ENCODE measurements around the gene CEACAM18. TPM values are rescaled to one million over a fixed set of nuclear protein-coding genes. Genes with fewer than 3 reads are reported as not detected.
"Not testable (repeated sequence)": the region's sequence is repeated elsewhere in the genome, so short reads cannot be mapped to it uniquely, and the experiment has no call there.

The CEACAM18 gene
- polyA plus RNA-seq: not detected

DNA sequence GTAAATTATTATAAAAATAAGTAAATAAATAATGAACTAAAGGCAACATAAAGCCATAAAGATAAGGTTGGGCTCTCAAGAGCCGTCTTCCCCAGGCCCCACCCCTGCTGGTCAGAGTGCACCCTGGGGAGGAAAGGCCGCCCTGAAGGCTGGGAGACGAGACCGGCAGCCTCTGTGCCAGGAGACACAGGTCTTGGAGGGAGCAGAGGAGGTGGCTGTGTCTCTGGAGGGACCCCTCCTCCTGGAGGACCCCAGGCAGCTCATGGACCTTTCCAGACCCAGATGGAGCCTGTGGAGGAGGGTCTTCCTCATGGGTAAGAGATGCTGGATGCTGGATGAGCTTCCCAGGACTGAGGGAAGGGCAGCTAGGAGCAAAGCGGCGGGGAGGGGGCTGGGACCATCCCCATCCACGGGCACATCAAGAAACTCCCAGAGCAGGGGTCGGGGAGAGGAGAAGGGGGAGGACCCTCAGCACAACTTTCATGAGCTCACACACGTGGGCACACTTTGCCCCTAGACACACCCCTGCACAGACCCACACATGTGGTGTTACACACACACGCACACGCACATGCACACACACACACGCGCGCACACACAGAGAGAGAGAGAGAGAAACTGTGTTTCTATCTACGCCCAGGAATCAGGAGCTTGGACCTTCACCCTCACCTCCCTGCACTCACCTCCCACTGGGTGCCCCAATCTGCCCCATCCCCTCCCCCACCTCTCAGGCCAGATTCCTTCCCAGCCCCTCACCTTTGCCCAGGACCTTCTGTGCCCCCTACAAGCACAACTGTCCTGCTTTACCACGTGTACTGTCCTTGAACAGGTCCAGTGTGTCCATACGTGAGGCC lies at the start of gene CEACAM18:
Gene CEACAM18, plus strand, starts transcription at position 159 of the 854 bp plus-strand sequence.
- peak within 1 kb of the TSS in 1 of 4 donors; percentile 28 for H3K4me3 Mint-ChIP-seq
- peaks cover 0 to 4% (median 3%) of the 10 kb centered on the region in 3 donors for H3K4me1 Mint-ChIP-seq
- peaks cover 0 to 2% (median 2%) of the 10 kb centered on the region in 3 donors for H3K9me3 Mint-ChIP-seq
- H3K27me3 Mint-ChIP-seq: peaks cover 19% of the 10 kb centered on the region
- H3K36me3 Mint-ChIP-seq: peaks cover 3% of the 10 kb centered on the region
- peak within 1 kb of the TSS in 1 of 3 donors; percentile 8 for H3K27ac Mint-ChIP-seq

DNA sequence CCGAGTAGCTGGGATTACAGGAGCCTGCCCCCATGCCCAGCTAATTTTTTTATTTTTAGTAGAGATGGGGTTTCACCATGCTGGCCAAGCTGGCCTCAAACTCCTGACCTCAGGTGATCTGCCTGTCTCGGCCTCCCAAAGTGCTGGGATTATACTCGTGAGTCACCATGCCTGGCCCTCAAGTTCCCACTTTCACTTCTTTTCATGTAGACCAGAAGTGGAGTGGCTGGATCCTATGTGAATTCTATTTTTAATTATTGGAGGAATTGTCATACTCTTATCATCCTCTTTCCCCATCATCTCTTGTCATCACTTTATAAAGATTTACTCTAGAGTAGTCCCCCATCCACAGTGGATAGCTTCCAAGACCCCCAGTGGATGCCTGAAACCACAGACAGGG lies 48.1 kb upstream of the CEACAM18 start:
- Mint-ChIP-seq H3K4me3 (no peak overlapping the region), H3K27ac (no peak overlapping the region), H3K36me3 (peaks cover 2% of the 10 kb centered on the region), H3K9me3 (no peaks in the 10 kb centered on the region), H3K27me3 (no peaks in the 10 kb centered on the region), H3K4me1 (no peaks in the 10 kb centered on the region)

GRCh38 chr19:51431124-51431523 lies 47.2 kb upstream of the CEACAM18 start:
- H3K4me1 Mint-ChIP-seq: peaks cover 0 to under 1% (median 0%) of the 10 kb centered on the region in 3 donors
- H3K4me3 Mint-ChIP-seq: no peak overlapping the region
- H3K36me3 Mint-ChIP-seq: peaks cover 2% of the 10 kb centered on the region
- no peak overlapping the region for H3K27ac Mint-ChIP-seq
- H3K27me3 Mint-ChIP-seq: no peaks in the 10 kb centered on the region
- H3K9me3 Mint-ChIP-seq: no peaks in the 10 kb centered on the region

- H3K4me3 Mint-ChIP-seq: no peak overlapping the region
- H3K27me3 Mint-ChIP-seq: no peaks in the 10 kb centered on the region
- H3K4me1 Mint-ChIP-seq: peaks cover 0 to 6% (median 0%) of the 10 kb centered on the region in 3 donors
- H3K27ac Mint-ChIP-seq: no peak overlapping the region
- H3K9me3 Mint-ChIP-seq: no peaks in the 10 kb centered on the region
- peaks cover 2% of the 10 kb centered on the region for H3K36me3 Mint-ChIP-seq
Measured at GRCh38 chr19:51433043-51433442, 45.3 kb upstream of the CEACAM18 start.

DNA sequence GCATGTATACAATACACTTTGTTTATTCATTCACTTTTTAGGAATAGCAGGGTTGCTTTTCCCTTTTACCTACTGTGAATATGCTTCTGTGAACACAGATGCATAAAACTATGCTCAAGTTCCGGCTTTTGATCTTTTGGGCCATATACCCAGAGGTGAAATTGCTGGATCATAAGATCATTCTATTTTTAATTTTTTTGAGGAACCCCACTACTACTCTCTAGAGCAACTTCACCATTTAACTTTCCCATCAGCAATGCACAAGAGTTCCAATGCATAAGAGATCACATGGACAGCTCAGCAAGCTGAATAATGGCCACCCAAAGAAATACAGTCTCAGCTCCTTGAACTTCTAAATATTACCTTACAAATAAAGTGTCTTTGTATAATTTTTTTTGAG lies 43.9 kb upstream of the CEACAM18 start:
- no peak overlapping the region for H3K4me3 Mint-ChIP-seq
- H3K9me3 Mint-ChIP-seq: no peaks in the 10 kb centered on the region
- peaks cover 3% of the 10 kb centered on the region for H3K27me3 Mint-ChIP-seq
- no peak overlapping the region for H3K27ac Mint-ChIP-seq
- no peaks in the 10 kb centered on the region for H3K36me3 Mint-ChIP-seq
- H3K4me1 Mint-ChIP-seq: peaks cover 0 to 12% (median 1%) of the 10 kb centered on the region in 3 donors

DNA sequence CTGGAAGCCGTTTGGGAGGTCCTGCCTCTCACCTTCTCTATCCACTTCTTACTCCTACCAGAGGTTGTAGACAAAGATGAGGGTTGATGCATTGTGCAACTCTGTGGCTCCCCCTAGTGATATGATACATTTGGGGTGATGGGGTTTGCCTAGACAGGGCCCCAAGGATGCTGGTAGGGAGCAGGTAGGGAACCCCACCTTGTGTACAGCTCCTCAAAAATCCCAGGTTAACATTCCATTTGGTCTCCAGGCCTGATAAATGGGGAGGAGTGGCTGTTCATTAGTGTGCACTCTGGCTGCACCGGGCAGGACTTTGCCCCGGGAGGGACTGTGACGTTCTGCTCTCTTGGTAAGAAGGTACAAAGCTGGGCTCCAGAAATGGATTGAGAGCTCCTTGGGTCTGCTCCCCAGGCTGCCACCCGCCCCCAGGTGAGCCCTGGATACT lies 39.3 kb upstream of the CEACAM18 start:
- peak overlapping the region in 1 of 4 donors; percentile 25 for H3K4me3 Mint-ChIP-seq
- H3K9me3 Mint-ChIP-seq: no peaks in the 10 kb centered on the region
- H3K36me3 Mint-ChIP-seq: no peaks in the 10 kb centered on the region
- peaks cover 6% of the 10 kb centered on the region for H3K27me3 Mint-ChIP-seq
- peak overlapping the region in 1 of 3 donors; percentile 6 for H3K27ac Mint-ChIP-seq
- H3K4me1 Mint-ChIP-seq: peaks cover 13 to 26% (median 25%) of the 10 kb centered on the region in 3 donors

DNA sequence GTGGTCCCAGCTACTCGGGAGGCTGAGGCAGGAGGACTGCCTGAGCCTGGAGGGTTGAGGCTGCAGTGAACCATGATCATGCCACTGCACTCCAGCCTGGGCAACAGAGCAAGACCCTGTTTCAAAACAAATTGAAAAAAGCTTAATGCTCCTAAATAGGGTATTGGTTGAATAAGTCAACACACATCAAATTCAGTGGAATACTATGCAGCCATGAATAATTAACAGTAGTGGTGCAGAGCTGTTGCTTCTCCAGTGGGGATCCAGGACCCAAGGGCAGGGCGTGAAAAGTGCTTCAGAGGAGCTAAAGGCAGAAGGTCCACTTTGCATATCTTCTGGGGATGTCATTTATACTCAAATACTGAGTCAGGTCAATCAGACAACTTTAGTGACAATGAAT lies 38.3 kb upstream of the CEACAM18 start:
- Mint-ChIP-seq H3K27ac (no peak overlapping the region), H3K4me3 (peak overlapping the region in 1 of 4 donors; percentile 15), H3K4me1 (peaks cover 13 to 26% (median 25%) of the 10 kb centered on the region in 3 donors), H3K9me3 (no peaks in the 10 kb centered on the region), H3K27me3 (peaks cover 6% of the 10 kb centered on the region), H3K36me3 (no peaks in the 10 kb centered on the region)

DNA sequence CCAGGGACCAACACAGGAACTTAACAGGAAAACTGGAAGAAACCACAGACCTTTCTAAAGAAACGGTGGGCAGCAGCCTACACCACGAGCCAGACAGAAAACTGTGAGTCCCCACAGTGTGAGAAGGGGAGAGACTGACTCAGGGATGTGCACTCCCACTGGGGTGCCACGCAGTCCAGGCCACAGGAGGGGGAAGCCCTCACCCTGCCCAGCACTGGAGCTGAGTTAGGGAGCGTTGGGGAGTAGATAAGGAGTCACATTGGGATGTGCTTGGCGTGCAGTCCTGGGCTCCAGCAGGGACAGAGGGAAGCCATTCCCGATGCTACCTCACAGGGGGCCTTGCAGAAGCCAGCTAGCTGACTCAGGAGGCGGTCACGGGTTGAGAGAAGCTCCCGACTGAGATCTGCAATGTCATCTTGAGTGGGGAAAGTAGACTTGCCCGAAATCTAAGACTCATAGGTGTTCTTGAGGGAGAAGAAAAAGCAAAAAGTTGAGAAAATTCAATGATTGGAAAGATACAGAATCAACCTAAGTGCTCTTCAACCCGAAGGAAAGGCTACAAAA lies 37.4 kb upstream of the CEACAM18 start:
- Mint-ChIP-seq H3K4me1 (peaks cover 13 to 26% (median 25%) of the 10 kb centered on the region in 3 donors), H3K27ac (peak overlapping the region; percentile 43 to 97 (median 94)), H3K9me3 (no peaks in the 10 kb centered on the region), H3K4me3 (peak overlapping the region in 3 of 4 donors; percentile 73 to 93 (median 92)), H3K36me3 (no peaks in the 10 kb centered on the region), H3K27me3 (peaks cover 6% of the 10 kb centered on the region)

- peaks cover 13 to 25% (median 22%) of the 10 kb centered on the region in 3 donors for H3K4me1 Mint-ChIP-seq
- peaks cover 7% of the 10 kb centered on the region for H3K27me3 Mint-ChIP-seq
Measured at GRCh38 chr19:51441410-51442390, 36.6 kb upstream of the CEACAM18 start.

GRCh38 chr19:51447510-51447909 lies 30.8 kb upstream of the CEACAM18 start:
- not testable (repeated sequence) for H3K27ac Mint-ChIP-seq, H3K4me3 Mint-ChIP-seq, H3K4me1 Mint-ChIP-seq, H3K36me3 Mint-ChIP-seq, H3K9me3 Mint-ChIP-seq
- H3K27me3 Mint-ChIP-seq: peaks cover 36% of the 10 kb centered on the region

More at GRCh38 chr19:51441410-51442390, 36.6 kb upstream of the CEACAM18 start:
- H3K36me3 Mint-ChIP-seq: no peaks in the 10 kb centered on the region
- H3K9me3 Mint-ChIP-seq: no peaks in the 10 kb centered on the region
- peak overlapping the region; percentile 5 to 93 (median 82) for H3K4me3 Mint-ChIP-seq
- peak overlapping the region; percentile 14 to 97 (median 94) for H3K27ac Mint-ChIP-seq

- H3K27me3 Mint-ChIP-seq: peaks cover 37% of the 10 kb centered on the region
- H3K4me1 Mint-ChIP-seq: peaks cover 3 to 5% (median 4%) of the 10 kb centered on the region in 3 donors
- H3K4me3 Mint-ChIP-seq: no peak overlapping the region
- peaks cover 4% of the 10 kb centered on the region for H3K36me3 Mint-ChIP-seq
- peaks cover 3 to 6% (median 4%) of the 10 kb centered on the region in 3 donors for H3K9me3 Mint-ChIP-seq
- H3K27ac Mint-ChIP-seq: no peak overlapping the region
Measured at GRCh38 chr19:51448011-51448410, 30.3 kb upstream of the CEACAM18 start.

DNA sequence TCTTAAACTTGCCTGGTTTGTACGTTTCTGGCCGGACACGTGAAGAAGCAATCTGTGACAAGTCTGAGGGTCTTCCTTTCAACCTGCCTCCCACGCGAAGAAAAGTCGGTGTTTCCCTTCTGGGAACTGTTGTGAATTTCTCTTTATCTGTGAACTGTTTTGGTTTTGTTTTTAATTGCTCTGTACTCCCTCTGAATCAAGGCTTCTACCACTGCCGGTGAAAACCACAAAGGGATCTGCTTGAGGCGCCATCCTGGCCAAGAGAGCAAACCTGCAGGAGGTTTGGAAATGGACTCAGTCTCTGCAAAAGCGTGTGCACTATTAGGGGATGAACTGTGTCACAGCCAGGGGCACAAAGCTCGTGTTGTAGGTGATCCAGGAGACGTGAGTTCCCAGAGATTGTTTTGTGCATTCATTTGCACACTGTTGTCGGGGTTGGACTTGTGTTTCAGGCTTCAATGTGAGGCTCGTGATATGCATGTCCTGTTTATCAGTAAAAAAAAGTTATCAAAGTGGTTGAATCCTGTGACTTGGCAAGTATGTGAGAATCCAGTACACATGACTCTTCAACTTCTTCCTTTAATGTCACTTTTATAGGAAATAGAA lies 29.8 kb upstream of the CEACAM18 start:
- Mint-ChIP-seq H3K9me3 (peaks cover 3 to 6% (median 4%) of the 10 kb centered on the region in 3 donors), H3K4me3 (peak overlapping the region in 1 of 4 donors; percentile 80), H3K4me1 (peaks cover 3 to 4% (median 3%) of the 10 kb centered on the region in 3 donors), H3K27me3 (peaks cover 36% of the 10 kb centered on the region), H3K27ac (no peak overlapping the region), H3K36me3 (peaks cover 4% of the 10 kb centered on the region)

DNA sequence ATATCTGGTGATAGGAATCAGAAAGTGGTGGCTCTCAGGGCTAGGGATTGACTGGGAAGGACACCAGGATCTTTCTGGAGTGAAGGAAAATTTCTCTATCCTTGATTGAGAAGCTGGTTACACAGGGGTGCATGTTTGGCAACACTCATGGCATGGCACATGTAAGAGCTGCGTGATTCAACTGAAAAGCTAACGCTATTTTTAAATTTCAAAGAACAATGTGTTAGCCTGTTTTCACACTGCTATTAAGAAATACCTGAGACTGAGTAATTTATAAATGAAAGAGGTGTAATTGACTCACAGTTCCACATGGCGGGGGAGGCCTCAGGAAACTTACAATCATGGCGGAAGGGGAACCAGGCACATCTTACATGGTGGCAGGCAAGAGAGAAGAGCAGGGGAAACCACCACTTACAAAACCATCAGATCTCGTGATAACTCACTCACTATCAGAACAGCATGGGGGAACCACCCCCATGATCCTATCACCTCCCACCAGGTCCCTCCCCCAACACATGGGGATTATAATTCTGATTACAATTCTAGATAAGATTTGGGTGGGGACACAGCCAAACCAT lies 27.5 kb upstream of the CEACAM18 start:
- Mint-ChIP-seq H3K36me3 (peaks cover 4% of the 10 kb centered on the region), H3K27me3 (peaks cover 43% of the 10 kb centered on the region), H3K4me1 (peaks cover 3 to 4% (median 3%) of the 10 kb centered on the region in 3 donors), H3K4me3 (no peak overlapping the region), H3K27ac (no peak overlapping the region), H3K9me3 (peaks cover 3 to 7% (median 6%) of the 10 kb centered on the region in 3 donors)

All from IgD-negative memory B cell (primary cell).